Duodenal mucosa (tissue), 2 donors: ENCODE measurements around the gene P2RX3.

Experiments used
- H3K27ac ChIP-seq: one replicate; pipeline ENCODE4 v1.7.0; 2013; ENCODE audit warnings: low read depth, low read length
- H3K27me3 ChIP-seq, 2 donors: one replicate each; pipeline ENCODE4 v1.7.0; 2013; ENCODE audit warnings: low read length in 2 of 2, control low read depth in 1 of 2; ENCODE audit not compliant: insufficient read depth in 2 of 2, control insufficient read depth in 1 of 2
- H3K36me3 ChIP-seq, 2 donors: one replicate each; pipeline ENCODE4 v1.7.0; 2013; ENCODE audit warnings: low read length in 2 of 2, control low read depth in 1 of 2; ENCODE audit not compliant: insufficient read depth in 2 of 2, control insufficient read depth in 1 of 2
- H3K4me1 ChIP-seq, 2 donors: one replicate each; pipeline ENCODE4 v1.7.0; 2013; ENCODE audit warnings: low read length in 2 of 2, control low read depth in 1 of 2; ENCODE audit not compliant: insufficient read depth in 2 of 2, control insufficient read depth in 1 of 2
- H3K4me3 ChIP-seq, 2 donors: one replicate each; pipeline ENCODE4 v1.7.0; 2013; ENCODE audit warnings: low read length in 2 of 2, low read depth in 1 of 2
- H3K9ac ChIP-seq, 2 donors: one replicate each; pipeline ENCODE4 v1.7.0; 2013; ENCODE audit warnings: low read length in 2 of 2, low read depth in 1 of 2
- H3K9me3 ChIP-seq, 2 donors: one replicate each; pipeline ENCODE4 v1.7.0; 2013; ENCODE audit warnings: low read length in 2 of 2, control low read depth in 1 of 2; ENCODE audit not compliant: control insufficient read depth in 1 of 2

Gene P2RX3

DNA sequence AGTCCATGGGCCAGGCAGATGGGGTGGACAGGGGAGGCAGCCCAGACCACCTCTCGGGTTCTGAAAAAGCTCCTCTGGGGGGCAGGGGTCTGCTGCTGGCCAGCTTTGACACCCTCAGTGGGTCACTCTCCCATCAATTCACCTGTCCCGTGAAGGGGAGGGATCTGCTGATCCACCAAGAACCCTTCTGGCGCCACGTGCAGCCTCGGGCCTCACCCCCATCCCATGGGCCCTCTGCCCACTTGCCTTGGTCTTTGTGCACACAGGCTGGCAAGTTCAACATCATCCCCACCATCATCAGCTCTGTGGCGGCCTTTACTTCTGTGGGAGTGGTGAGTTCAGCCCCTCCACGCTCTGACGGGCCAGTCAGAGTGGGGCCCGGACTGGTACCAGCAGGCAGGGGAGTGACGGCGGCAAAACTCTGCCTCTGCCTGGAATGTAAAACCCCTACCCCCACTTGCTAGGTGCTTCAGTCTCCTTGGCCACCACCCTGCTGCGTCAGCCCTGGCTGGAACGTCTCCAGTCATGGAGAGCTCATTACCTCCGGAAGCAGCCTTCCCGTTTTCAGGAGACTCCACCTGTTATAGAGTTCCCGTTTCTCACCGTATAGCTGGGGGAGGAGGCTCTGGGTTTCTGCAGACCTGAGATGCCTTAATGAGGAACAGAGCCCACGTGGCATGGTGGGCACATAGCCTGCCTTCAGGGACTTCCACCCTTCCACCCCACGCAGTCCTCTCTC lies 30.1 kb downstream of the P2RX3 start:
- Histone ChIP-seq H3K27ac (no peak overlapping the region), H3K36me3 (no peaks in the 10 kb centered on the region), H3K4me1 (no peaks in the 10 kb centered on the region), H3K4me3 (no peak overlapping the region), H3K27me3 (no peaks in the 10 kb centered on the region), H3K9ac (no peak overlapping the region), H3K9me3 (no peaks in the 10 kb centered on the region)

DNA sequence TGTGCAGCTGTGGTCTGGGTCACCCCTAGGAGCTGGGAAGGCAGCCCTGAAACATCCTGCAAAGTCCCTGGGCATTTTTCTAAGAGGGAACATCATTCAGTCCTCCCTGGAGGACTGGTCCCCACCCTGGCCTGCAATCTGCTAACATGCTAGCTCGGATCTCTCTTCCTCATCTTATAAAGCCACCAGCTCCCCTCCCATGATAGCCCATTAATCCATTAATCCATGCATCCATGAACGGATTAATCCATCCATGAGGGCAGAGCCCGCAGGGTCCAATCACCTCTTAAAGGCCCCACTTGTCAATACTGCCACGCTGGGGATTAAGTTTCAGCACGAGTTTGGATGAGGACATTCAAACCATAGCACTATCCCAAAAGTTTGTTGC lies 30.7 kb downstream of the P2RX3 start:
- Histone ChIP-seq H3K9me3 (no peaks in the 10 kb centered on the region), H3K27ac (no peak overlapping the region), H3K9ac (no peak overlapping the region), H3K4me1 (no peaks in the 10 kb centered on the region), H3K36me3 (no peaks in the 10 kb centered on the region), H3K27me3 (no peaks in the 10 kb centered on the region), H3K4me3 (no peak overlapping the region)

DNA sequence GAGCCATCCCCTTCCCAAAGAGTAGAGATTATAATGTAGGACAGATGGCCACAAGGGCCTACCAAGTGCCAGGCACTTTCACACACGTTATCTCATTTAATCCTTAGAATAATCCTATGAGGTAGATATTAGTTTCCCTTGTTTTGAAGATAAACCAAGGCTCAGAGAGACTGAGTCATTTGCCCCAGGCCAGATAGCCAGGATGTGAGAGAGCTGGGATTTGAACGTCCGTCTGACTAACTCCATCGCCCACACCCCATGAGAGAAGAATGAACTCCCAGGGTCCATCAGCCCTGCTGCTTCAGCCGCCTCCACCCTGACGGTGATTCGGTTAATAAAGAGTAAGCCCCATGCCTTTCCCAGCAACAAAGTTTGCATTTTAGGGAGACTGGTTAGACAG lies 32.1 kb downstream of the P2RX3 start:
- no peak overlapping the region for H3K4me3 ChIP-seq
- H3K9me3 ChIP-seq, result no peaks in the 10 kb centered on the region
- H3K4me1 ChIP-seq, result no peaks in the 10 kb centered on the region
- H3K36me3 ChIP-seq, result no peaks in the 10 kb centered on the region
- no peaks in the 10 kb centered on the region for H3K27me3 ChIP-seq
- no peak overlapping the region for H3K9ac ChIP-seq
- no peak overlapping the region for H3K27ac ChIP-seq

DNA sequence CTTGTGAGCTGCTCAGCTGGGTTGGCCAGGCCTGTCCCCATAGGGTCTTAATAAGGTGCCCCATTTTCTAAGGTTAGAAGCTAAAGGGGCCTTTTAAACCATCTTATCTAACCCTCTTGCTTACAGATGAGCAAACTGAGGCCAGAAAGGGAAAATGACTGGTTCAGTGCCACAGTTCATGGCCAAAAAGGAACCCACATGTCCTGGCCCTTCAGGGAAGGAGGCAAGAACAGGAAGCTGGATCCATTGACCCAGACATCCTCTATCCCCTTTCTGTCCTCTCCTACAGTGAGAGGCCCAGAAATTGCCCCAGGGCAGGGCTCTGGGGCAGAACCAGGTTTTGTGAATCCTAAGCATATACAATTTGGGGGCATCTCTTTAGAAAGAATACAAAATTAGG lies 32.8 kb downstream of the P2RX3 start:
- no peak overlapping the region for H3K9ac ChIP-seq
- no peaks in the 10 kb centered on the region for H3K36me3 ChIP-seq
- no peaks in the 10 kb centered on the region for H3K4me1 ChIP-seq
- H3K4me3 ChIP-seq, result no peak overlapping the region
- no peak overlapping the region for H3K27ac ChIP-seq
- no peaks in the 10 kb centered on the region for H3K9me3 ChIP-seq
- H3K27me3 ChIP-seq, result no peaks in the 10 kb centered on the region

DNA sequence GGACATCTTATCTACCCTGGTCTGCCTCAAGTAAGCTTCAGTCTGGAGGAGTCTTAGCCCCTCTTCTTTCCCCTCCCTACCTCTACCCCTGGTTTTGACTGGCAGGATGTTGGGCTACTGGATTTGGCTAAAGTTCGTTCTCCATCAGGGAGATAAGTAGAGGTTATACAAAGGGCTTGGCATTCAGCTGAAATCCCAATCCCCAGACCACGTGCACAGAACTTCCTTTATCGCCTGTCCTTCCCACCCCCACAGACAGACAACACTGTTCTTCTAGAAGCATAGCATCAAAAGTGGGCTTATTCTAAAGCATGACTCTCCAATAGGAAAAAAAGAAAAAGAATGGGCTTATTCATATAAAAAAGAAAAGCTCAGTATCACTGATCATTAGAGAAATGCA lies 35.0 kb downstream of the P2RX3 start:
- Histone ChIP-seq H3K9me3 (no peaks in the 10 kb centered on the region), H3K9ac (no peak overlapping the region), H3K4me1 (no peaks in the 10 kb centered on the region), H3K4me3 (no peak overlapping the region), H3K36me3 (no peaks in the 10 kb centered on the region), H3K27ac (no peak overlapping the region), H3K27me3 (no peaks in the 10 kb centered on the region)

DNA sequence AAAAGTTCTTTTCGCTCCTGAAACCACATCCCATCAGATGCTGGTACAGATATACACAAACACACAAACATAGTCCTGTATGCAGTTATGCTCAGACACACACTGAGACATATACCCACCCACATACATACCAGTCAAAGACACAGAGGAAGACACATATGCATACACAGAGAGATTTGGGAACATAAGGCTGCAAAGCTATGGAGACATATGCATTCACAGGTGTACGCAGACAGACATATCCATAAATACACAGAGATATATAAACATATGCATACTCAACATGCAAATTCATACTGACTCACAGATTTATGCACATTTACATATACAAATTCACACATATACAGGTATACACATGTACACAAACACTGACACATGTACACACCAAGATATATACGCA lies 36.8 kb downstream of the P2RX3 start:
- no peaks in the 10 kb centered on the region for H3K9me3 ChIP-seq
- H3K4me1 ChIP-seq, result no peaks in the 10 kb centered on the region
- no peak overlapping the region for H3K27ac ChIP-seq
- no peaks in the 10 kb centered on the region for H3K36me3 ChIP-seq
- no peaks in the 10 kb centered on the region for H3K27me3 ChIP-seq
- H3K9ac ChIP-seq, result no peak overlapping the region
- no peak overlapping the region for H3K4me3 ChIP-seq

DNA sequence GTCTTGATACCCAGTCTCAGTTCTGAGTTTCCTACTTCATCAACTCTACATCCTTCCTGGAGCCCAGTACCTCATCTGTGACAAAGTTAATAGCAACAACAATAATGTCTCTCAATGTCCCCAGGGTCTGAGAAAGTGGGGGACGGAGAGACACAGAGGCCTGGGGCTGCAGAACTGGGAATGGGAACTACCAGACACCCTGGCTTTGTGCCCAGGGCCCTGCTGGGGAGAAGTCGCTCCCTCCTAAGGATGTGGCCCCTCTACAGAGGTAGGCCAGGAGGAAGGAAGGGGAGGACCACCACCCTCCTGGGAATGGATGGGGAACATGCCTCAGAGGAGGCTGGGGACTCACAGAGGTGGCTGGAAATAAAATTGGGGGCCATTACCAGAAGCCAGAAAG lies 37.3 kb downstream of the P2RX3 start:
- H3K9ac ChIP-seq, result no peak overlapping the region
- H3K27ac ChIP-seq, result no peak overlapping the region
- no peaks in the 10 kb centered on the region for H3K36me3 ChIP-seq
- H3K27me3 ChIP-seq, result no peaks in the 10 kb centered on the region
- no peaks in the 10 kb centered on the region for H3K4me1 ChIP-seq
- H3K4me3 ChIP-seq, result no peak overlapping the region
- H3K9me3 ChIP-seq, result no peaks in the 10 kb centered on the region

DNA sequence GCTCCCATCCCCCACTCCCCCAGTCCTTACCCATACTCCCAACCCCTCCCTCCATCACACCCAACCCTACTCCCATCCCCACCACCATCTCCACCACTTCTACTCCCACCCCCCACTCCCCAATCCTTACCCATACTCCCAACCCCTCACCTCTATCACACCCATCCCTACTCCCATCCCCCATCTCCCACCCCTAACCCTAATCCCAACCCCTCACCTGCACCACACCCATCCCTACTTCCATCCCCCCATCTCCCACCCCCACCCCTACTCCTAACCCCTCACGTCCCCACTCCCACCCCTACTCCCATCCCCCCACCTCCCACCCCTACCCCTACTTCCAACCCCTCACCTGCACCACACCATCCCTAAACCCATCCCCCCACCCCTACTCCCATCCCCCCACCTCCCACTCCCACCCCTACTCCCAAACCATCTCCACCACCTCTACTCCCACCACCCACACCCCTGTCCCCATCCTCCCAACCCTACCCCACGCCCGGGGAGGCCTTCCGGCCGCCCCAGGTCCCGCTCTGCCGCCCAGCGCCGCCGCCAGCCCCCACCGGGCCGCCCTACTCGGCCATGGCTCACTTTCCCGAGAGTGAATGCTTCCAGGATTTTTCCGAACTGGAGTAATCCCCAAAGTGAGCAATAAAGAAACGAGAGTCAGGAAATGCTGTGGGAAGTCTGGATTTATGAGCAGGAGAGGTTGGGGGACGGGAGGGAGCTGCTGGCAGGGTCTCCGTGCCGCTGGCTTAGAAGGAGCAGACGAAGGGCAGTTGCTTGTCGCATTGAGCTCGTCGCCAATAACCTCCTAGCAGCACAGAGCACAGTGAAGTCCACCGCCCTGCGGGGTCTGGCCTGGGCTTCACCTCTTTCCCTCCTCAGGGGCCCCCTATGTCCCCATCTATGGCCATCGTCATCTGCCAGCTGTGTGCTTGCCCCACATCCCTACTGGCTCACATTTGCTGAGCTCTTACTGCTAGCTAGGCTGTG lies 38.2 kb downstream of the P2RX3 start:
- Histone ChIP-seq H3K9me3 (no peaks in the 10 kb centered on the region), H3K27me3 (no peaks in the 10 kb centered on the region), H3K27ac (no peak overlapping the region), H3K4me1 (no peaks in the 10 kb centered on the region), H3K4me3 (no peak overlapping the region), H3K9ac (no peak overlapping the region), H3K36me3 (no peaks in the 10 kb centered on the region)

DNA sequence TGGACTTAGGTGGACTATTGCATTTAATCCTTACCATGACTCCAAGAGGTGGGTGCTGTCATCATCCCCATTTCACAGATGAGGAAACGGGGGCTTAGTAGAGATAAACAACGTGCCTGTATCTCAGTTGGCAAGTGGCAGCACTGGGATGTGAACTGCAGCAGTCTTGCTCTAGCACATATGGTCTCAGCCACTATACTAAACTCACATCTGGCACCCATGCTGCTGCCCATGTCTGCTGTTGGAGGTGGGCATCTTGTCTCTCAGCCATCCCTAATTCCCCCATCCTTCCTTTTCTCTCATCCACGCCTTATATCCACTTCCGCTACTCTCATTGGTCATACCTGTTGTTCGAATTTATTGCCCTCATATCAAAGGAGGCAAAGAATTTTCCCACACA lies 39.0 kb downstream of the P2RX3 start:
- Histone ChIP-seq H3K27ac (no peak overlapping the region), H3K27me3 (no peaks in the 10 kb centered on the region), H3K9ac (no peak overlapping the region), H3K9me3 (no peaks in the 10 kb centered on the region), H3K4me3 (no peak overlapping the region), H3K36me3 (no peaks in the 10 kb centered on the region), H3K4me1 (no peaks in the 10 kb centered on the region)

DNA sequence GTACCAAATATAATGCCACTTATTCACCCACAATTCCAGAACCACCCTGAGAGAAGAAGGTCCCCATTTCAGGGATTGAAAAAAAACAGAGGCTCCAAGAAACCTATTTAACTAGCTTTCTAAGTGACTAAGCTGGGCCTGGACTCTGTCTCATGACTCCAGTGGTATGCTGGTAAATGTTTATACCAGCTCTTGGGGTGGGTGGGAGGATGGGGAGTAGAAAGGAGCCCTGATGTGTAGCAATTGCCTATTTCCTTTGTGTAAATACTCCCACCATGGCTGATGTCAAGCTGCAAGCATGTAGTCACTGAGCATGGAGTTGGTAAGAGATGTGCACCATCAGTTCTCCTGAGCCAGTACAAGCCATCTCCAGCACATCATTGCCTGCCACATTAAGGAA lies 40.0 kb downstream of the P2RX3 start:
- Histone ChIP-seq H3K4me3 (no peak overlapping the region), H3K27ac (no peak overlapping the region), H3K27me3 (no peaks in the 10 kb centered on the region), H3K9me3 (no peaks in the 10 kb centered on the region), H3K4me1 (no peaks in the 10 kb centered on the region), H3K36me3 (no peaks in the 10 kb centered on the region), H3K9ac (no peak overlapping the region)
